Measurements from ENCODE around the gene DCLRE1B.

DNA sequence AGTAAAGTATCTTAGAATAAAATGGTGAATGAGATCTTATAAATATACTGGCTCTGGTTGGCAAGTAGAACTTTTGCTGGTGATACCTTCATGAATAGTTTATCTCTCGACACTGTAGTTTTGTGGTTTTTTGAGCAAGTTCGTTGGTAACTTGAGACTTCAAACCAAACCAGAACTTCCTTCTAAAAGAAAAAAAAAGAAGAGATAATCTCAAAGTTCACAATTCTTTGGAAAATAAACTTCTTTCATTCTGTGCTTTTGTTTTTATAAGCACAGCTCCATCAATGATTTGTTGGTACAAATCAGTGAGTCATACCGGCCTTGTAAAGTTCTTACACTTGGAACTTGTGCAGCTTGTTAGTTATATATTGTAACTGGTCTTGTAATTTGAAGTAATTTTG is 26.3 kb downstream of the DCLRE1B start:
- TF ChIP-seq, protein P1, sequence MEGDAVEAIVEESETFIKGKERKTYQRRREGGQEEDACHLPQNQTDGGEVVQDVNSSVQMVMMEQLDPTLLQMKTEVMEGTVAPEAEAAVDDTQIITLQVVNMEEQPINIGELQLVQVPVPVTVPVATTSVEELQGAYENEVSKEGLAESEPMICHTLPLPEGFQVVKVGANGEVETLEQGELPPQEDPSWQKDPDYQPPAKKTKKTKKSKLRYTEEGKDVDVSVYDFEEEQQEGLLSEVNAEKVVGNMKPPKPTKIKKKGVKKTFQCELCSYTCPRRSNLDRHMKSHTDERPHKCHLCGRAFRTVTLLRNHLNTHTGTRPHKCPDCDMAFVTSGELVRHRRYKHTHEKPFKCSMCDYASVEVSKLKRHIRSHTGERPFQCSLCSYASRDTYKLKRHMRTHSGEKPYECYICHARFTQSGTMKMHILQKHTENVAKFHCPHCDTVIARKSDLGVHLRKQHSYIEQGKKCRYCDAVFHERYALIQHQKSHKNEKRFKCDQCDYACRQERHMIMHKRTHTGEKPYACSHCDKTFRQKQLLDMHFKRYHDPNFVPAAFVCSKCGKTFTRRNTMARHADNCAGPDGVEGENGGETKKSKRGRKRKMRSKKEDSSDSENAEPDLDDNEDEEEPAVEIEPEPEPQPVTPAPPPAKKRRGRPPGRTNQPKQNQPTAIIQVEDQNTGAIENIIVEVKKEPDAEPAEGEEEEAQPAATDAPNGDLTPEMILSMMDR (conservative IDR thresholded peaks at IDR 0.05; ENCODE audit: low read length) = no peak
- no peak for TF ChIP-seq EZH2phosphoT487 (IDR thresholded peaks at IDR 0.05; ENCODE audit: borderline replicate concordance)

Measured in Loucy (cell line).